Kidney capillary endothelial cell (primary cell): ENCODE measurements around the gene C19orf44.
A peak's percentile ranks its signal among the peaks of the same experiment; 100 is the strongest.
"Not testable (repeated sequence)": the region's sequence is repeated elsewhere in the genome, so short reads cannot be mapped to it uniquely, and the experiment has no call there.

Experiments
- DNase-seq: peaks from one replicate; pipeline ENCODE4 v3.0.0-alpha.2; 2018; ENCODE audit warnings: low spot score

Gene C19orf44

GRCh38 chr19:16495982-16496612 is at the start of gene C19orf44, which contains the start of gene CALR3:
TSS of gene C19orf44 (plus strand) at chr19:16496394. CDS start at chr19:16500793, 4,399 bp downstream.
TSS of gene CALR3 (minus strand) at chr19:16496167. CDS start at chr19:16496129, 38 bp downstream.
- peak; percentile 99 for DNase-seq

GRCh38 chr19:16446724-16447368 is 49.3 kb upstream of the C19orf44 start:
- peak; percentile 64 for DNase-seq

- not testable (repeated sequence) for DNase-seq
Measured at GRCh38 chr19:16448872-16449271, 47.3 kb upstream of the C19orf44 start.

- DNase-seq, result no peak
Measured at GRCh38 chr19:16449330-16449961, 46.7 kb upstream of the C19orf44 start.

GRCh38 chr19:16452325-16452724 is 43.9 kb upstream of the C19orf44 start:
- no peak for DNase-seq

GRCh38 chr19:16454351-16454918 is 41.8 kb upstream of the C19orf44 start:
- DNase-seq, result no peak

GRCh38 chr19:16455489-16455888 is 40.7 kb upstream of the C19orf44 start:
- DNase-seq, result no peak

GRCh38 chr19:16456652-16457194 is 39.5 kb upstream of the C19orf44 start:
- DNase-seq, result no peak

GRCh38 chr19:16457195-16457953 is 38.8 kb upstream of the C19orf44 start:
- peak; percentile 72 for DNase-seq

- DNase-seq, result no peak
Measured at GRCh38 chr19:16457954-16458331, 38.3 kb upstream of the C19orf44 start.

- no peak for DNase-seq
Measured at GRCh38 chr19:16458391-16459341, 37.5 kb upstream of the C19orf44 start.

- no peak for DNase-seq
Measured at GRCh38 chr19:16459680-16460079, 36.5 kb upstream of the C19orf44 start.

GRCh38 chr19:16460454-16460853 is 35.7 kb upstream of the C19orf44 start:
- DNase-seq, result no peak

- DNase-seq, result no peak
Measured at GRCh38 chr19:16461630-16462051, 34.6 kb upstream of the C19orf44 start.

- DNase-seq, result no peak
Measured at GRCh38 chr19:16462757-16463250, 33.4 kb upstream of the C19orf44 start.

- no peak for DNase-seq
Measured at GRCh38 chr19:16463341-16463990, 32.7 kb upstream of the C19orf44 start.

GRCh38 chr19:16463991-16464575 is 32.1 kb upstream of the C19orf44 start:
- DNase-seq, result no peak

GRCh38 chr19:16465239-16465638 is 31.0 kb upstream of the C19orf44 start:
- no peak for DNase-seq

- not testable (repeated sequence) for DNase-seq
Measured at GRCh38 chr19:16466802-16467427, 29.3 kb upstream of the C19orf44 start.
